ENCODE results near the gene ZNF189.
"Not testable (repeated sequence)": the region's sequence is repeated elsewhere in the genome, so short reads cannot be mapped to it uniquely, and the experiment has no call there.

Gene ZNF189

DNA sequence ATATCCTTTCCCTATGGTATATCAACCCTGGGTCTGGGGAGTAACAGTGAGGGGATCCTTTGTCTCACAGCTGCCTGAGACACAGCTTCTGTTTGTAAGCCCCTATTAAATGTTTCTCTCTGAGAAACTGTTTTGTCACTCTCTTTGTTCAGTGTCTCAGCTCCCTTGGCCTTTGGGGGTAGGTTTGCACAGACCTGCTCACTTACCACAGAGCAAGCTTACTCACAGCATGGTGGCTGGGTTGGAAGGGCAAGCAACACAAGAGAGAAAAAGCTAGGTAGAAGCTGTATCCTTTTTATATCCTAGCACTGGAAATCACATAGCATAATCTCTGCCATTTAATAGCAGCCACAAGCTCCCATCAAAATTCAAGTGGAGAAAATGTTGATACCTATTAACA lies 18.4 kb upstream of the ZNF189 start:
- DNase-seq (ENCODE audit: low spot score): no peak

DNA sequence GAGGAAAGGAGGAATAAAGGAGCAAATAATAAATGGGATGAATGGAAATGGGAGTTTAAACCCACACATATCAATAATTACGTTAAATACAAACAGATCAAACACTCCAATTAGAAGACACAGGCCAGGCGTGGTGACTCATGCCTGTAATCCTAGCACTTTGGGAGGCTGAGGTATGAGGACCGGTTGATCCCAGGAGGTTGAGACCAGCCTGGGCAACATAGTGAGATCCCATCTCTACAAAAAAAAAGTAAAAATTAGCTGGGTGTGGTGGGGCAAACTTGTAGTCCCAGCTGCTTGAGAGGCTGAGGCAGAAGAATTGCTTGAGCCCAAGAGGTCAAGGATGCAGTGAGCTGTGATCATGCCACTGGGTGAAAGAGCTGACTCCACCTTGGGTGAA lies 17.5 kb upstream of the ZNF189 start:
- no peak for DNase-seq (ENCODE audit: low spot score)

DNA sequence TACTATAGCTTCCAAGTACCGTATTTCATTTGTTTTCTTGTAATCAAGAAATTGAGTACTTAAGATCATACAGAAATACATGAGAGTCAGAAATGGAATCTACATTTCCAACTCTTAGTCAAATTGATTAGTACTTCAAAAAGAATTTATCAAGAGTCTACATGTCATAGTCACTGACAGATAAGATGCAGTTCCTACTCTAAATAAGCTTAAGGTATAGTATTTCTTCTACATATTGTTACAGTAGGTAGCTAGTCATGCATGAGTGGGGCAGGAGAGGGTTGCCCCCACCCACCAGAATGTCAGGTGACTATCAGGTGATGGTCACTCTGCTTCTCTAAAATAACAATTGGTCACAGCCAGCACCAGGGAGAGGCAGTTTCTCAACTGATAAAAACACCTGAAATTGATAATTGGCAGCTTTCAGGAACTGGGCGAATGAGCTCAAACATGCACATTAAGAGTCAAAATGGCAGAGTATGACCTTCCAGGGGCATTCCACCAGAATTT lies 16.8 kb upstream of the ZNF189 start:
- no peak for DNase-seq (ENCODE audit: low spot score)

- no peak for DNase-seq (ENCODE audit: low spot score)
Observed at GRCh38 chr9:101383361-101383760, 15.3 kb upstream of the ZNF189 start.

GRCh38 chr9:101384873-101385536 lies 13.6 kb upstream of the ZNF189 start, which contains the start of gene BAAT:
Gene BAAT, minus strand, starts transcription at chr9:101385006. Its CDS starts 13,602 bp downstream, at chr9:101371404.
- DNase-seq (ENCODE audit: low spot score): not testable (repeated sequence)

DNA sequence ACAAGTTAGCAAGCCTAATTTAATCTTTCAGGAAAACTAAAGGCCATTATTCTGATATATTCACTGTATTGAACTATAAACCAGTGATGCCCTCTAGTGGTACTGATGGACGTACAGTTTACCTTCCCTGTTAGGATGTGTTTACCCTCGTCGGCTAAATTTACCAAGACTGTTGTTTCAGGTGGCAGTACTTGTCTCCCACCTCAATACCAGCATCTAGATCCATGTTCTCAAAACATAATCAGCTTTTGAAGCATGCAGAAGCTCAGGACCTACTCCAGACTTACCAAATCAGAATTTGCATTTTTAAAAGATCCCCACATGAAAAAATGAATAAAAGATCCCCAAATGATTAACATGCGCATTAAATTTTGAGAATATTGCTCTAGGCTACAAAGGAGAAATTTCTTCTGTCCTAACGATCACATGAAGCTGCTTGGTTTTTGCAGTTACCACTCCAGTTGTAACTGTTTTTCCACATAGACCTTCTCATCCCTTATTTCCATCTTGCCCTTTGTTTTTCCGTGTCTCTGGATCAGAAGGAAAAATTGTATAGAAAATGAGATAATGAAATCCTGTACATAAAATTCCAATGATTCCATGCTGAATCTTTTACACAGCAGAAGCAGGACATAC lies 10.7 kb upstream of the ZNF189 start:
- DNase-seq (ENCODE audit: low spot score): peak; percentile 46

- no peak for DNase-seq (ENCODE audit: low spot score)
Observed at GRCh38 chr9:101388507-101388993, 10.1 kb upstream of the ZNF189 start.

GRCh38 chr9:101393135-101393534 lies 5.5 kb upstream of the ZNF189 start:
- DNase-seq (ENCODE audit: low spot score): no peak

DNA sequence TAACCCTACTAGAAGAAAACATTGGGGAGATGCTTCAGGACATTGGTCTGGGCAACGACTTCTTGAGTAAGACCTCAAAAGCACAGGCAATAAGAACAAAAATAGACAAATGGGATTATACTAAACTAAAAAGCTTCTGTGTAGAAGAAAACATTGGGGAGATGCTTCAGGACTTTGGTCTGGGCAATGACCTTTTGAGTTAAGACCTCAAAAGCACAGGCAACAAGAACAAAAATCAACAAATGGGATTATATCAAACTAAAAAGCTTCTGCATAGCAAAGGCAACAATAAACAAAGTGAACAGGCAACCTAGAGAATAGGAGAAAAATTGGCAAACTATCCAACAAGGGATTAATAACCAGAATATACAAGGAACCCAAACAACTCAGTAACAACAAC lies 4.0 kb upstream of the ZNF189 start:
- DNase-seq (ENCODE audit: low spot score): no peak

DNA sequence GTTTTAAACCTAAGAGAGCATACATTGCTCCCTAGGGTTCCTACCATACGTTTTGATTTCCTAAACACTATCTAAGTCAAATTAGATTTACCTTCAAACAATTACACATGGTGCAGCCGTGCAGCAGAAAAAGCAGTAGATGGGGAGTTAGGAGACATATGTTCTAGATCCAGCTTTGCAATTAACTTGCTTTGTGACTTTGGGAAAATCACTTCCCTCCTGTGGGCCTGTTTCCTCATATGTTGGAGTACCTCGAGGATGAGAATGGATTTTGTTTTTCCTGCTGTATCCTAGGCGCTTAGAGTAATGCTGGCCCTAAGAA lies 944 bp upstream of the ZNF189 start:
- DNase-seq (ENCODE audit: low spot score): no peak

DNA sequence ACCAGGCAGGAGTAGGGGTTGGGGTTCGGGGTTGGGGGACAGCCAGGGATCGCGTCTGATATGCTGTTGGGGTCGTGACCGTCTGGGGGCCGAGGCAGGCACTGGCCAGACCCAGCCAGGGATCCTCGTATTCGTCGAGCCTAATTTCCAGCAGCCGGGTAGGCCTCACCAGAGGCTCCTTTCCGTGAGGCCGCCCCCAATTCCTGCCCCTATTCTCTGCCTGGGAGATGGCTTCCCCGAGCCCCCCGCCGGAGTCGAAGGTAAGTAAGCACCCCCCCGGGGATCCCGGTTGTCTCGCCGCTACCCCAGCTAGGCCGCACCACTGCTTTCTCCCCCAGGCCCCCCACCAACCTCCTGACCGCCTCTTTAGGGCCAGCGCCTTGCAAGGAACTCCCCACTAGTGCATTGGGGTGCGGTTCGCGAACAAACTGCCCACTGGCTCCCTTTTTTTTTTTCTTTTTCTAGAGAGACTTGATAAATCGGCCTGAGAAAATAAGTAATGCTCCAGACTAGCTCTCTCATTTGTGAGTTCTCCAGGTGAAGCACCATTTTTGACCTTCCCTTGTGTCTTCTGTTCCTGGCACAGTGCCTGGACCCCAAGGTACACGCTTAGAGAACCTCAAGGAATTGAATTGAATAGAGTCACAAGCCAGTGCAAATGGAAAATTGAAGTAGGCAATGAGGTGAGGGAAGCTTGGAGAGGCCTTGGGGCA lies 435 bp downstream of the ZNF189 start:
- DNase-seq (ENCODE audit: low spot score): no peak

DNA sequence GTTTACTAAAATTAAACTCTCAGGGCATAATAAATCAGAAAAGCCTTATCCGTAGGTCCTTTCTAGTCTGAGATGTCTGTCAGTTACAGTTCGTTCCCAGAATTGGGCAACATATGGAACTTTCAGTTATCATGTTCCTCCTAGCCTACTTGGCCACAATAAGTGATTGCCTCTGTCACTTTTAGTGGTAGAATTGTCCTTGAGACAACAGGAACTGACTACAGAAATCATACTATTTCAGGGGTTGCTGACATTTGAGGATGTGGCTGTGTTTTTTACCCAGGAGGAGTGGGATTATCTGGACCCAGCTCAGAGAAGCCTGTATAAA lies 956 bp downstream of the ZNF189 start:
- DNase-seq (ENCODE audit: low spot score): no peak

DNA sequence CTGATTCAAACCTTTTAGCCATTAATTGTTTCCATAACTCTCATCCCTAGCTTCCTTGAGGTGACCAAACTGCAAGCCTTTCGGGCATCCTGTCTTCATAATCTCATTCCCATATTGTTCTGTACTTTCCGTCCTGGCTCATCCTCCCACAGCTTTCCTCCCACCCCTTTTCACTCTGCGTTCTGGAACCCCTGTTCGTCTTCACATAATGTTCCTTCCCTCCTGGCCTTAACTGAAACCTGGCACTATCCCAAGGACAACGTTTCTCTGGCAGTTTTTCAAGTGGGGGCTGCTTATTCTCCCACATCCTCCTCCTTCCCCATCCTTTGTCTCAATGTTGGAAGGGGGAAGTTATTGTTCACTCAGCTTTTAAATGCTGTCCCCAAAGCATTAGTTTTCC lies 1.5 kb downstream of the ZNF189 start:
- DNase-seq (ENCODE audit: low spot score): no peak

GRCh38 chr9:101403516-101404285 lies 5.0 kb downstream of the ZNF189 start:
- DNase-seq (ENCODE audit: low spot score): no peak

DNA sequence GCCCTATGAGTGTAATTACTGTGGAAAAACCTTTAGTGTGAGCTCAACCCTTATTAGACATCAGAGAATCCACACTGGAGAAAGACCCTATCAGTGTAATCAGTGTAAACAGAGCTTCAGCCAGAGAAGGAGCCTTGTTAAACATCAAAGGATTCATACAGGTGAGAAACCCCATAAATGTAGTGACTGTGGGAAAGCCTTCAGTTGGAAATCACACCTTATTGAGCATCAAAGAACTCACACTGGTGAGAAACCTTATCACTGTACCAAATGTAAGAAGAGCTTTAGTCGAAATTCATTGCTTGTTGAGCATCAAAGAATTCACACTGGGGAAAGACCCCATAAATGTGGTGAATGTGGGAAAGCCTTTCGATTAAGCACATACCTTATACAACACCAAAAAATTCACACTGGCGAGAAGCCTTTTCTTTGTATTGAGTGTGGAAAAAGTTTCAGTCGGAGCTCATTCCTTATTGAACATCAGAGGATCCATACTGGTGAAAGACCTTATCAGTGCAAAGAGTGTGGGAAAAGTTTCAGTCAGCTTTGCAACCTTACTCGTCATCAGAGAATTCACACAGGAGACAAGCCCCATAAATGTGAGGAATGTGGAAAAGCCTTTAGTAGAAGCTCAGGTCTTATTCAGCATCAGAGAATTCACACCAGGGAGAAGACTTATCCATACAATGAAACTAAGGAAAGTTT lies 9.9 kb downstream of the ZNF189 start:
- no peak for DNase-seq (ENCODE audit: low spot score)

GRCh38 chr9:101409079-101409477 lies 10.4 kb downstream of the ZNF189 start:
- DNase-seq (ENCODE audit: low spot score): no peak

DNA sequence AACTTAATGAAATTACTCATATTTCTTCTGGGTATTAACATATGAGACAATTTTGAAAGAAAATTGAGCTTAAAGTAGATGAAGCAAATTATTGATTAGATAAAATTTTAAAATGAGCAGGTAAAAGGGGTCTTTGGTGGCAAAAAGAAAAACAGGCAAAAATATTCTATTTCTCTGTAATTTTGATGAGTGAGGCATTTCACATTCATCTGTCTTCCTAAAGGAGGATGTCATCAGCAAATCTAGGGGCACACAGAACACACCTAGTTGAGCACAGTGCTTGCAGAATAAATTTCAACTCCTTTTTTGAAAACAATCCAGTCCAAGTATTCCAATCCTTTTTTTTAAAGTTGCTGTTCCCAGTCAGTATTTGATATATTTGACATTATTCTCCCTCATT lies 16.2 kb downstream of the ZNF189 start:
- no peak for DNase-seq (ENCODE audit: low spot score)

- DNase-seq (ENCODE audit: low spot score): no peak
Observed at GRCh38 chr9:101415578-101415977, 16.9 kb downstream of the ZNF189 start.

GRCh38 chr9:101417389-101417788 lies 18.7 kb downstream of the ZNF189 start:
- DNase-seq (ENCODE audit: low spot score): no peak

- no peak for DNase-seq (ENCODE audit: low spot score)
Observed at GRCh38 chr9:101417977-101418376, 19.3 kb downstream of the ZNF189 start.

Data from SK-N-DZ (cell line).